Calu3 (cell line): ENCODE results near the gene SLC26A8. TPM values are rescaled to one million over a fixed set of nuclear protein-coding genes. Genes with fewer than 3 reads are reported as not detected.
"Not testable (repeated sequence)": the region's sequence is repeated elsewhere in the genome, so short reads cannot be mapped to it uniquely, and the experiment has no call there.

Source experiments
- BruUV-seq: library from RNA; stranded (reverse); fragments of 400-500 nt; replicated peaks from 2 replicates; lab custom pipeline; 2021; lab: Mats Ljungman, UMichigan
- CTCF ChIA-PET: fragments of 300-600 bp; sonication (Branson Sonifier 250); formaldehyde crosslinking; loops from one replicate; lab custom pipeline; 2022; ENCODE audit warnings: antibody characterized with exemption; lab: Charles Lee
- DNase-seq: peaks from one replicate; pipeline ENCODE4 v3.0.0; 2022
- H3K27ac Mint-ChIP-seq: one replicate; pipeline ENCODE4 v1.8.0; 2022; ENCODE audit warnings: mixed read lengths; ENCODE audit not compliant: unreplicated experiment
- H3K27me3 Mint-ChIP-seq: one replicate; pipeline ENCODE4 v1.8.0; 2022; ENCODE audit warnings: mixed read lengths; ENCODE audit not compliant: unreplicated experiment
- H3K36me3 Mint-ChIP-seq: one replicate; pipeline ENCODE4 v1.8.0; 2022; ENCODE audit warnings: mild to moderate bottlenecking, moderate library complexity, mixed read lengths; ENCODE audit not compliant: insufficient read depth, unreplicated experiment
- H3K4me1 Mint-ChIP-seq: one replicate; pipeline ENCODE4 v1.8.0; 2022; ENCODE audit warnings: mild to moderate bottlenecking, low read depth, mixed read lengths; ENCODE audit not compliant: unreplicated experiment
- H3K4me3 Mint-ChIP-seq: one replicate; pipeline ENCODE4 v1.8.0; 2022; ENCODE audit warnings: mild to moderate bottlenecking, low read depth, moderate library complexity, mixed read lengths; ENCODE audit not compliant: unreplicated experiment
- H3K9me3 Mint-ChIP-seq: one replicate; pipeline ENCODE4 v1.8.0; 2022; ENCODE audit warnings: low read depth, mixed read lengths; ENCODE audit not compliant: unreplicated experiment
- intact Hi-C: fragments of 100-400 bp; cut with micrococcal nuclease; formaldehyde crosslinking; loops from one replicate; pipeline ENCODE4 v1.10.0; 2022; ENCODE audit not compliant: unreplicated experiment
- total RNA-seq: library from RNA; stranded (reverse); gene quantifications from 2 replicates; pipeline ENCODE4 v1.2.3, GENCODE V29; 2022
- TF ChIP-seq, protein P1 (sequence below): fragments of 200-600 bp; IDR thresholded peaks from one replicate; pipeline ENCODE4 v1.8.0; 2022; ENCODE audit warnings: antibody characterized with exemption; ENCODE audit not compliant: unreplicated experiment

Gene SLC26A8
- total RNA-seq, 1 experiment from 2014 or later = not detected

DNA sequence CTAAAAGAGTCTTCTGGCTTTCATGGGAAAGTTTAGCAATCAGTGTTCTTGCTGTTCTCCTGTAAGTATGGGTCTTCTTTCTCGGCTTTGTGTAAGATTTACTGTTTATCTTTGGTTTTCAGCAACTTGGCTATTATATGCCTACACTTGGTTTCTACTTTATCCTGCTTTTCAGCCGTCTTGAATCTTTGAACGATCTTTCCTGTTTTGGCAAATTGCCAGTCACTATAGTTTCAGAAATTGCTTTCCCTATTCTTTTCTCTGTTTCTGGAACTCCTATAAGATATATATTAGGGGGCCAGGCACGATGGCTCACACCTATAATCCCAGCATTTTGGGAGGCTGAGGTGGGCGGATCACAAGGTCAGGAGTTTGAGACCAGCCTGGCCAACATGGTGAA, 89.0 kb downstream of the SLC26A8 start:
- no peak for DNase-seq
- CTCF ChIA-PET = no interaction called here
- no peaks in the 10 kb centered on the region for H3K36me3 Mint-ChIP-seq
- intact Hi-C loops = no loop called here
- no peaks in the 10 kb centered on the region for H3K4me1 Mint-ChIP-seq
- H3K4me3 Mint-ChIP-seq = no peak overlapping the region
- BruUV-seq = no TSS peak
- TF ChIP-seq, protein P1, sequence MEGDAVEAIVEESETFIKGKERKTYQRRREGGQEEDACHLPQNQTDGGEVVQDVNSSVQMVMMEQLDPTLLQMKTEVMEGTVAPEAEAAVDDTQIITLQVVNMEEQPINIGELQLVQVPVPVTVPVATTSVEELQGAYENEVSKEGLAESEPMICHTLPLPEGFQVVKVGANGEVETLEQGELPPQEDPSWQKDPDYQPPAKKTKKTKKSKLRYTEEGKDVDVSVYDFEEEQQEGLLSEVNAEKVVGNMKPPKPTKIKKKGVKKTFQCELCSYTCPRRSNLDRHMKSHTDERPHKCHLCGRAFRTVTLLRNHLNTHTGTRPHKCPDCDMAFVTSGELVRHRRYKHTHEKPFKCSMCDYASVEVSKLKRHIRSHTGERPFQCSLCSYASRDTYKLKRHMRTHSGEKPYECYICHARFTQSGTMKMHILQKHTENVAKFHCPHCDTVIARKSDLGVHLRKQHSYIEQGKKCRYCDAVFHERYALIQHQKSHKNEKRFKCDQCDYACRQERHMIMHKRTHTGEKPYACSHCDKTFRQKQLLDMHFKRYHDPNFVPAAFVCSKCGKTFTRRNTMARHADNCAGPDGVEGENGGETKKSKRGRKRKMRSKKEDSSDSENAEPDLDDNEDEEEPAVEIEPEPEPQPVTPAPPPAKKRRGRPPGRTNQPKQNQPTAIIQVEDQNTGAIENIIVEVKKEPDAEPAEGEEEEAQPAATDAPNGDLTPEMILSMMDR = no peak
- H3K27ac Mint-ChIP-seq = no peak overlapping the region
- H3K9me3 Mint-ChIP-seq = peaks cover 7% of the 10 kb centered on the region
- no peaks in the 10 kb centered on the region for H3K27me3 Mint-ChIP-seq

DNA sequence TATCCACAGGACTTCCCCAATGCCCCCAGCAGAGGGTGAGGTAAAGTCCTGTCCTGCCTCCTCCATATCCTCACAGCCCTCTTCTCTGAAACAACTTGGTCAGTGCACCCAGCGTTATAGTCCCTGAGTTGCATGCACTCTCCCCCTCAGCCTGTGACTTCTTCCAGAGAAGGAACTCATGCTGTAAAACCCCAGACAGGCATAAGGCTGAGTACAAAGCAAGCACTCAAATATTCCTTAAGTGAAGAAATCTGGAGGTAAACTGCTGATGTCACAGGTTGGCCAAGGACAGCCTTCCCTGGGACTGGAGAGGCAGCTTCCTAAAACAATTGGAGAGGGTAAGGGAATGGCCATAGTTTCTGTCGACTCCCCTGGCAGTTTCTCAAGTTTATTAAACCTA, 90.6 kb downstream of the SLC26A8 start:
- TF ChIP-seq, protein P1 = no peak
- DNase-seq = no peak
- CTCF ChIA-PET = no interaction called here
- peaks cover 2% of the 10 kb centered on the region for H3K9me3 Mint-ChIP-seq
- no peaks in the 10 kb centered on the region for H3K36me3 Mint-ChIP-seq
- H3K27ac Mint-ChIP-seq = no peak overlapping the region
- intact Hi-C loops = no loop called here
- BruUV-seq = no TSS peak
- H3K4me1 Mint-ChIP-seq = no peaks in the 10 kb centered on the region
- no peak overlapping the region for H3K4me3 Mint-ChIP-seq
- H3K27me3 Mint-ChIP-seq = no peaks in the 10 kb centered on the region

DNA sequence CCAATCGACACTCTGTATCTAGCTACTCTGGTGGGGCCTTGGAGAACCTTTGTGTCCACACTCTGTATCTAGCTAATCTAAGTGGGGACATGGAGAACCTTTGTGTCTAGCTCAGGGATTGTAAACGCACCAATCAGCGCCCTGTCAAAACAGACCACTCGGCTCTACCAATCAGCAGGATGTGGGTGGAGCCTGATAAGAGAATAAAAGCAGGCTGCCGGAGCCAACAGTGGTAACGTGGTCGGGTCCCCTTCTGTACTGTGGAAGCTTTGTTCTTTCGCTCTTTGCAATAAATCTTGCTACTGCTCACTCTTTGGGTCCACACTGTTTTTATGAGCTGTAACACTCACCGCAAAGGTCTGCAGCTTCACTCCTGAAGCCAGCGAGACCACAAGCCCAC, 92.6 kb downstream of the SLC26A8 start:
- H3K27ac Mint-ChIP-seq, H3K36me3 Mint-ChIP-seq, H3K4me1 Mint-ChIP-seq, DNase-seq, H3K9me3 Mint-ChIP-seq, H3K4me3 Mint-ChIP-seq, intact Hi-C loops, BruUV-seq, CTCF ChIA-PET, H3K27me3 Mint-ChIP-seq: not testable (repeated sequence)

DNA sequence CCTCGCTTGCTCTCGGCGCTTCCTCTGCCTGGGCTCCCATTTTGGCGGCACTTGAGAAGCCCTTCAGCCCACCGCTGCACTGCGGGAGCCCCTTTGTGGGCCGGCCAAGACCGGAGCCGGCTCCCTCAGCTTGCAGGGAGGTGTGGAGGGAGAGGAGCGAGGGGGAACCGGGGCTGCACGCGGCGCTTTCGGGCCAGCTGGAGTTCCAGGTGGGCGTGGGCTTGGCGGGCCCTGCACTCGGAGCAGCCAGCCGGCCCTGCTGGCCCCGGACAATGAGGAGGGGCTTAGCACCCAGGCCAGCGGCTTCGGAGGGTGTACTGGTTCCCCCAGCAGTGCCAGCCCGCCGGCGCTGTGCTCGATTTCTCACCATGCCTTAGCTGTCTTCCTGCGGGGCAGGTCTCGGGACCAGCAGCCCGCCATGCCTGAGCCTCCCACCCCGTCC, 93.3 kb downstream of the SLC26A8 start:
- Mint-ChIP-seq H3K27me3 (no peaks in the 10 kb centered on the region), H3K4me3 (no peak overlapping the region), H3K9me3 (no peaks in the 10 kb centered on the region), H3K4me1 (no peaks in the 10 kb centered on the region), H3K36me3 (no peaks in the 10 kb centered on the region), H3K27ac (no peak overlapping the region)
- TF ChIP-seq, protein P1 = no peak
- CTCF ChIA-PET = interaction anchor here (0.7 kb wide), 1 partner anchor 71 kb away, joined by 5 read pairs; no protein-coding TSS in a partner anchor
- no peak for DNase-seq
- intact Hi-C loops = no loop called here
- no TSS peak for BruUV-seq

DNA sequence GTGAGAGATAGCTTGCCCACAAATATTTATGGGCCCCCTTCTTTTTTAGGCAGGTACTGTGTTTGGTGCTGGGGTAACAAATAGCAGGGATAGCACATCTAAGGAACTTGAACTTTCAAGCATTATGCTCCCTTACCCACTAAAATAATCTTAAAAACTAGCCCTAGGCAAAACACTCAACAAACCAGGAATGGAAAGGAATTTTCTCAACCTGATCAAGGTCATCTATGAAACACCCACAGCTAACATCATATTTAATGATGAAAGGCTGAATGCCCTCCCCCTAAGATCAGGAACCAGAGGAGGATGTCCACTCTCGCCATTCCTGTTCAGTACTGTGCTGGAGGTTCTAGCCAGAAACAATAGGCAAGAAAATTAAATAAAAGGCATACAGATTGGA, 94.8 kb downstream of the SLC26A8 start:
- H3K9me3 Mint-ChIP-seq = no peaks in the 10 kb centered on the region
- no peak for DNase-seq
- H3K27ac Mint-ChIP-seq = no peak overlapping the region

More for the DNA sequence above, 94.8 kb downstream of the SLC26A8 start:
- Mint-ChIP-seq H3K27me3 (no peaks in the 10 kb centered on the region), H3K4me1 (no peaks in the 10 kb centered on the region), H3K36me3 (no peaks in the 10 kb centered on the region), H3K4me3 (no peak overlapping the region)
- CTCF ChIA-PET = interaction anchor here (0.6 kb wide), 1 partner anchor 24 kb away, joined by 3 read pairs; no protein-coding TSS in a partner anchor
- TF ChIP-seq, protein P1 = no peak
- no TSS peak for BruUV-seq
- intact Hi-C loops = no loop called here
